ENCODE results near the gene PCDHA12. TPM values are rescaled to one million over a fixed set of nuclear protein-coding genes. Genes with fewer than 3 reads are reported as not detected.
A peak's percentile ranks its signal among the peaks of the same experiment; 100 is the strongest.

The PCDHA12 gene
- total RNA-seq, 1 donor from 2014 or later, result 9.7 TPM

GRCh38 chr5:140882591-140882899 is 7.4 kb downstream of the PCDHA12 start:
- peak; percentile 54 for DNase-seq (ENCODE audit: low spot score)

DNA sequence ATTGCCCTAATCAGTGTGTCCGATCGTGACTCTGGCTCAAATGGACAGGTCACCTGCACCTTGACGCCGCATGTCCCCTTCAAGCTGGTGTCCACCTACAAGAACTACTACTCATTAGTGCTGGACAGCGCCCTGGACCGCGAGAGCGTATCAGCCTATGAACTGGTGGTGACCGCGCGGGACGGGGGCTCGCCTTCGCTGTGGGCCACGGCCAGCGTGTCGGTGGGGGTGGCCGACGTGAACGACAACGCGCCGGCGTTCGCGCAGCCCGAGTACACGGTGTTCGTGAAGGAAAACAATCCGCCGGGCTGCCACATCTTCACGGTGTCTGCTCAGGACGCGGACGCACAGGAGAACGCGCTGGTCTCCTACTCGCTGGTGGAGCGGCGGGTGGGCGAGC is 8.3 kb downstream of the PCDHA12 start:
- Mint-ChIP-seq H3K4me1 (ENCODE audit: unreplicated experiment) (no peaks in the 10 kb centered on the region), H3K27ac (ENCODE audit: unreplicated experiment) (no peak overlapping the region), H3K27me3 (ENCODE audit: unreplicated experiment) (no peaks in the 10 kb centered on the region), H3K36me3 (ENCODE audit: low read depth, unreplicated experiment) (peaks cover 9% of the 10 kb centered on the region), H3K9me3 (ENCODE audit: unreplicated experiment) (no peaks in the 10 kb centered on the region), H3K4me3 (ENCODE audit: unreplicated experiment) (no peak overlapping the region)
- DNase-seq (ENCODE audit: low spot score), result no peak
- TF ChIP-seq CTCF (IDR thresholded peaks at IDR 0.05; ENCODE audit: unreplicated experiment), result no peak

More at GRCh38 chr5:140882591-140882899, 7.4 kb downstream of the PCDHA12 start:
- peaks cover 9% of the 10 kb centered on the region for H3K36me3 Mint-ChIP-seq (ENCODE audit: low read depth, unreplicated experiment)
- H3K27ac Mint-ChIP-seq (ENCODE audit: unreplicated experiment), result no peak overlapping the region
- H3K9me3 Mint-ChIP-seq (ENCODE audit: unreplicated experiment), result no peaks in the 10 kb centered on the region
- H3K27me3 Mint-ChIP-seq (ENCODE audit: unreplicated experiment), result no peaks in the 10 kb centered on the region
- H3K4me1 Mint-ChIP-seq (ENCODE audit: unreplicated experiment), result no peaks in the 10 kb centered on the region
- H3K4me3 Mint-ChIP-seq (ENCODE audit: unreplicated experiment), result peak overlapping the region; percentile 13
- peak; percentile 39 for TF ChIP-seq CTCF (IDR thresholded peaks at IDR 0.05; ENCODE audit: unreplicated experiment)

DNA sequence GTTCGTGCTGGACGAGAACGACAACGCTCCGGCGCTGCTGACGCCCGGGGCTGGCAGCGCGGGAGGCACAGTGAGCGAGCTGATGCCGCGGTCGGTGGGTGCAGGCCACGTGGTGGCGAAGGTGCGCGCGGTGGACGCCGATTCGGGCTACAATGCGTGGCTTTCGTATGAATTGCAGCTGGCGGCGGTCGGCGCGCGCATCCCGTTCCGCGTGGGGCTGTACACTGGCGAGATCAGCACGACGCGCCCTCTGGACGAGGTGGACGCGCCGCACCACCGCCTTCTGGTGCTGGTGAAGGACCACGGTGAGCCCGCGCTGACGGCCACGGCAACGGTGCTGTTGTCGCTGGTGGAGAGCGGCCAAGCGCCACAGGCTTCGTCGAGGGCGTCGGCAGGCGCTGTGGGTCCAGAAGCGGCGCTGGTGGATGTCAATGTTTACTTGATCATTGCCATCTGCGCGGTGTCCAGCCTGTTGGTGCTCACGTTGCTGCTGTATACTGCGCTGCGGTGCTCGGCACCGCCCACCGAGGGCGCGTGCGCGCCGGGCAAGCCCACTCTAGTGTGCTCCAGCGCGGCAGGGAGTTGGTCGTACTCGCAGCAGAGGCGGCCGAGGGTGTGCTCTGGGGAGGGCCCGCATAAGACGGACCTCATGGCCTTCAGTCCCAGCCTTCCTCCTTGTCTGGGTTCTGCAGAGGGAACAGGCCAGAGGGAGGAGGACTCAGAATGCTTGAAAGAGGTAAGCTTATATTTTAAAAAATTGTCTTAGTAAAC is 9.0 kb downstream of the PCDHA12 start:
- Mint-ChIP-seq H3K9me3 (ENCODE audit: unreplicated experiment) (no peaks in the 10 kb centered on the region), H3K4me3 (ENCODE audit: unreplicated experiment) (no peak overlapping the region), H3K27me3 (ENCODE audit: unreplicated experiment) (no peaks in the 10 kb centered on the region), H3K4me1 (ENCODE audit: unreplicated experiment) (no peaks in the 10 kb centered on the region), H3K27ac (ENCODE audit: unreplicated experiment) (no peak overlapping the region), H3K36me3 (ENCODE audit: low read depth, unreplicated experiment) (peaks cover 9% of the 10 kb centered on the region)
- no peak for DNase-seq (ENCODE audit: low spot score)
- TF ChIP-seq CTCF (IDR thresholded peaks at IDR 0.05; ENCODE audit: unreplicated experiment), result no peak

GRCh38 chr5:140916325-140916724 is 41.2 kb downstream of the PCDHA12 start:
- Mint-ChIP-seq H3K4me1 (ENCODE audit: unreplicated experiment) (no peaks in the 10 kb centered on the region), H3K27ac (ENCODE audit: unreplicated experiment) (no peak overlapping the region), H3K36me3 (ENCODE audit: low read depth, unreplicated experiment) (peaks cover 17% of the 10 kb centered on the region), H3K9me3 (ENCODE audit: unreplicated experiment) (no peaks in the 10 kb centered on the region), H3K27me3 (ENCODE audit: unreplicated experiment) (peaks cover 5% of the 10 kb centered on the region), H3K4me3 (ENCODE audit: unreplicated experiment) (no peak overlapping the region)
- no peak for DNase-seq (ENCODE audit: low spot score)
- TF ChIP-seq CTCF (IDR thresholded peaks at IDR 0.05; ENCODE audit: unreplicated experiment), result no peak

DNA sequence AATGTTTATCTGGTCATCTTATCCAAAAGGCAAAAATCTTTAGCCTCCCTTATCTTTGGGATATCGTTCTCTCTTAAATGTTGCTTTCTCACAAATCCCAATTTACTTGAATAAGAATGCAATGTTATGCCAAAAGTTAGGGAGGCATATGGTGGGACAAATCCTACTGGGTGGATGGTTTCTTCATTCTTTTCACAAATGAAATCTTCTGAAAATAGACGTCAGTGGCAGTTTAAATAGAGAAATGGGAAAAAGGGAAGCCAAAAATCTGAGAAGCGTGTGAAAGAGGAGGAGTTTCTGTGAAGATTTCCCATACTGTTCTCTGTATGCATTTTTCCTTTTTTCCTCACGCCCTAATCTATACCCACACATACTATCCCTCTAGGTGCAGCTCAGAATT is 48.5 kb downstream of the PCDHA12 start:
- Mint-ChIP-seq H3K36me3 (ENCODE audit: low read depth, unreplicated experiment) (no peaks in the 10 kb centered on the region), H3K9me3 (ENCODE audit: unreplicated experiment) (no peaks in the 10 kb centered on the region), H3K4me3 (ENCODE audit: unreplicated experiment) (no peak overlapping the region), H3K4me1 (ENCODE audit: unreplicated experiment) (peaks cover 8% of the 10 kb centered on the region), H3K27ac (ENCODE audit: unreplicated experiment) (no peak overlapping the region), H3K27me3 (ENCODE audit: unreplicated experiment) (peaks cover 2% of the 10 kb centered on the region)
- TF ChIP-seq CTCF (IDR thresholded peaks at IDR 0.05; ENCODE audit: unreplicated experiment), result no peak
- no peak for DNase-seq (ENCODE audit: low spot score)

Data from endothelial cell (in vitro differentiated cells).